Cardiac muscle cell (in vitro differentiated cells and primary cell): ENCODE results near the gene ARMC9. TPM values are rescaled to one million over a fixed set of nuclear protein-coding genes. Genes with fewer than 3 reads are reported as not detected.

Experiments used
- DNase-seq, 2 donors: peaks; one replicate each; pipeline versions ENCODE4 v3.0.0 to v3.0.0-alpha.2; 2010 to 2017; ENCODE audit warnings: low read depth in 1 of 2, low spot score in 1 of 2
- H3K27ac ChIP-seq: fragments of 200-600 bp; sonication (generic); 2 replicates; pipeline ENCODE4 v1.5.1; 2016
- H3K27me3 ChIP-seq: fragments of 200-600 bp; sonication (generic); 2 replicates; pipeline ENCODE4 v1.6.0; 2016; ENCODE audit warnings: control low read depth
- H3K36me3 ChIP-seq: fragments of 200-600 bp; sonication (generic); 2 replicates; pipeline ENCODE4 v1.5.1; 2016; ENCODE audit warnings: control low read depth
- H3K4me1 ChIP-seq: fragments of 200-600 bp; sonication (generic); 2 replicates; pipeline ENCODE4 v1.8.1; 2017; ENCODE audit warnings: low read depth, mild to moderate bottlenecking, mixed run types
- H3K4me3 ChIP-seq: fragments of 200-600 bp; sonication (generic); 2 replicates; pipeline ENCODE4 v1.5.1; 2016; ENCODE audit warnings: mild to moderate bottlenecking
- H3K9me3 ChIP-seq: fragments of 200-600 bp; sonication (generic); 2 replicates; pipeline ENCODE4 v1.5.1; 2017; ENCODE audit warnings: low read depth, mild to moderate bottlenecking, control low read depth
- CTCF ChIP-seq: IDR thresholded peaks from 2 replicates; pipeline ENCODE4 v1.5.1; 2012; ENCODE audit warnings: low read depth, mild to moderate bottlenecking, low read length
- polyA plus RNA-seq: library from polyadenylated mRNA; unstranded; fragments of >200 nt; fragmentation: Nextera tagmentation; extraction: Ambion mirVana; gene quantifications from 2 replicates; pipeline ENCODE4 v1.2.1, GENCODE V29; 2016
- total RNA-seq: library from RNA; depleted of rRNA; stranded (reverse); fragments of >200 nt; gene quantifications from 2 replicates; pipeline ENCODE4 v1.2.3, GENCODE V29; 2016

Gene ARMC9
- total and polyA plus RNA-seq, 2 experiments from 2014 or later: 27.4 to 30.0 TPM

- DNase-seq: no peak
- no peaks in the 10 kb centered on the region for H3K36me3 ChIP-seq
- peaks cover 13% of the 10 kb centered on the region for H3K4me1 ChIP-seq
- no peaks in the 10 kb centered on the region for H3K9me3 ChIP-seq
- no peaks in the 10 kb centered on the region for H3K27me3 ChIP-seq
- H3K27ac ChIP-seq: no peak overlapping the region
- TF ChIP-seq CTCF: no peak
- H3K4me3 ChIP-seq: no peak overlapping the region
These were observed 158.6 kb downstream of the ARMC9 start for GRCh38 chr2:231357048-231357447.

DNA sequence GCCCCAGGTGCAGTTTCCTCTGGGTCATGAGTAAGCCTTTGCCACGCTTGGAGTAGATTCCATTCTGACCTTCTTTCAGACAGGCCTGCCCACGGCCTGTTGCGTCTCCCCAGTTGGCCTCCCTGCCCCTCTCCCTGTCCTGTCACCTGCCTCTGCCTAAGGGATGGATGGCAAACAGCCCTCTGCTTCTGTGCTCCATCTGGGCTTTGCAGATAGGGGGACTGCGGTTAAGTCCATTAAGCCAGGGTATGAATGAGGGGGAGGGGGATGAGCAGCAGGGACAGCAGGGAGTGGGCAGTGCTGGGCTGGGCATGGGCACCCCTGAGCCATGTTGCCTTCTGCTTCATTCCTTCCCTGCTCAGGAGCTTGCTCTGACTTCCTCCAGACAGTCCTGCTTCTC is 159.5 kb downstream of the ARMC9 start:
- no peak overlapping the region for H3K27ac ChIP-seq
- DNase-seq: no peak
- H3K27me3 ChIP-seq: no peaks in the 10 kb centered on the region
- no peaks in the 10 kb centered on the region for H3K9me3 ChIP-seq
- no peak for TF ChIP-seq CTCF
- peaks cover 13% of the 10 kb centered on the region for H3K4me1 ChIP-seq
- no peak overlapping the region for H3K4me3 ChIP-seq
- H3K36me3 ChIP-seq: no peaks in the 10 kb centered on the region

- DNase-seq: no peak
- Histone ChIP-seq H3K27me3 (no peaks in the 10 kb centered on the region), H3K9me3 (no peaks in the 10 kb centered on the region), H3K4me1 (peaks cover 13% of the 10 kb centered on the region), H3K27ac (no peak overlapping the region), H3K36me3 (no peaks in the 10 kb centered on the region), H3K4me3 (no peak overlapping the region)
- no peak for TF ChIP-seq CTCF
These were observed 161.0 kb downstream of the ARMC9 start for GRCh38 chr2:231359441-231359840.

- Histone ChIP-seq H3K36me3 (no peaks in the 10 kb centered on the region), H3K27me3 (no peaks in the 10 kb centered on the region), H3K4me3 (no peak overlapping the region), H3K4me1 (peaks cover 13% of the 10 kb centered on the region), H3K9me3 (no peaks in the 10 kb centered on the region), H3K27ac (no peak overlapping the region)
- DNase-seq: no peak
- no peak for TF ChIP-seq CTCF
These were observed 161.5 kb downstream of the ARMC9 start for GRCh38 chr2:231359948-231360347.

DNA sequence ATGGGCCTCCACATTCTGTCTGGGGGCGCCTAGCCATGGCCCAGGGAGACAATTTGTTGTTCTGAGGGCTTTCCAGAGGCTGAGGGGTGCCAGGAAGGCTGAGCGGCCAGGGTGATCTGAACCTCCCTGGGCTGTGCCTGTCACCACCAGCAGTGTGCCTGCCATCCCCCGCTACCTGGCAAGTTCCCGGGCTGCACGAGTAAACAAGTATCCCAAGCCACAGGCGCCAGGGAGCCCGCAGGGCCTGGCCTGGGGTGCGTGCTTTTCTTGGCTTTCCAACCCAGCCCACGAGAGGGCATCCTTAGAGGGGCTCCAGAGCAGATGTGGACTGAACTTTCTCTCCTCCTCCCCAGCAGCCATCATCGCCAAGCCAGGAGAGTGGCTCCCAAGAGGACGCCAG is 162.0 kb downstream of the ARMC9 start:
- Histone ChIP-seq H3K4me3 (no peak overlapping the region), H3K4me1 (peaks cover 12% of the 10 kb centered on the region), H3K27ac (no peak overlapping the region), H3K36me3 (no peaks in the 10 kb centered on the region), H3K27me3 (no peaks in the 10 kb centered on the region), H3K9me3 (no peaks in the 10 kb centered on the region)
- DNase-seq: no peak
- no peak for TF ChIP-seq CTCF

- Histone ChIP-seq H3K27ac (no peak overlapping the region), H3K9me3 (no peaks in the 10 kb centered on the region), H3K4me3 (no peak overlapping the region), H3K27me3 (no peaks in the 10 kb centered on the region), H3K36me3 (no peaks in the 10 kb centered on the region), H3K4me1 (peaks cover 6% of the 10 kb centered on the region)
- no peak for DNase-seq
- TF ChIP-seq CTCF: no peak
These were observed 162.5 kb downstream of the ARMC9 start for GRCh38 chr2:231360881-231361371.
